ENCODE results near the gene CAPG. TPM values are rescaled to one million over a fixed set of nuclear protein-coding genes. Genes with fewer than 3 reads are reported as not detected.
A peak's percentile ranks its signal among the peaks of the same experiment; 100 is the strongest.

CAPG gene
- total and polyA plus RNA-seq, 9 of the 15 experiments (the other 6 are each of a cell fraction or from before 2014, with no cell fraction given) = 10.6 to 90.4 (median 56.0) TPM

DNA sequence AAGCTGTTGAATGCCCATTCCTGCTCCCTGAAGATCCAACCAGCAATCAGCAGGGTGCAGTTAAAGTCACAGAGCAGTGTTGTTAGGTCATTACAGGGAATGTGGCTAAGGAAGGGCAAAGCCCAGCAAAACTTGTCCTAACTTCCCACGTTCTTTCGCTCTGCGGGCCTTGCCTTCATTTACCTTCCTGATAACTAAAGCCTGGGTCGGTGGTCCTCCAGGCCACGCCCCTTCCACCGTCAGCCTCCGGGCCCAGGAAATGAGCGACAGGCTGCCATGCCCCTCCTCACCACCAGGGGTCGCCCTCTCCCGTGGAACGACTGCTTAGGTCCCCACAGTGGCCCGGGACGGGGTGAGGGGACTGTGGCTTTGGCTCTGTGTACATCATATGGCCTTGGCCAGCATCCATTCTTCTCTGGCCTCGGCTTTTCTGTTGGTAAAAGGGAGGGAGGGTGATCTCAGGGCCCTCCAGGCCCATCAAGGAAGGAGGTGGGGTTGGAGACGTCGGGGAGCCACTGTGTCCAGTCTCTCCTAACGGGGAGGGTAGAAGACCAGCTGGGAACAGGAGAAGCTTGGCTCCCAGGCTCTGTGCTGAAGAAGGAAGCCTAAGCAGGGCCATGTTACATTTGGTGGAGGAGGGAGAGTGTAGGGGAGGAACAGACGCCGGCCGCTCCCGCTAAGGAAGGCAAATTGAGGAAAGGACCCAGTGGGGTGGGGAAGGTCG is 10.5 kb upstream of the CAPG start (continued):
- TF ChIP-seq CBX3 (IDR thresholded peaks at IDR 0.05; ENCODE audit: borderline replicate concordance in 1 of 2, low read length in 2 of 2) = no peak
- TF ChIP-seq ZFP1 (CRISPR knock-in tag; IDR thresholded peaks at IDR 0.05) = 0 out of 2 replicates have a peak, but pooled peaks have one; percentile 48
- TF ChIP-seq ZNF316 (IDR thresholded peaks at IDR 0.05) = peak; percentile 25
- peak; percentile 87 for TF ChIP-seq STAG1 (CRISPR knock-in tag; IDR thresholded peaks at IDR 0.05; ENCODE audit: borderline replicate concordance)
- TF ChIP-seq ZNF274 (IDR thresholded peaks at IDR 0.05; ENCODE audit: borderline replicate concordance, low read depth, low read length) = no peak
- TF ChIP-seq NR1H2 (CRISPR knock-in tag; IDR thresholded peaks at IDR 0.05) = no peak
- TF ChIP-seq NFE2 (IDR thresholded peaks at IDR 0.05; ENCODE audit: low read depth) = no peak
- no peak for TF ChIP-seq TCFL5 (CRISPR knock-in tag; conservative IDR thresholded peaks at IDR 0.05)
- TF ChIP-seq EP300 (IDR thresholded peaks at IDR 0.05; ENCODE audit: low read length) = peak; percentile 32; the same call in 1 of the 2 replicates
- TF ChIP-seq SMAD2 (IDR thresholded peaks at IDR 0.05; ENCODE audit: low read depth, low read length) = no peak
- TF ChIP-seq SMC3 (conservative IDR thresholded peaks at IDR 0.05; ENCODE audit: insufficient read depth, low read depth, low read length) = peak; percentile 99
- TF ChIP-seq, protein P1, sequence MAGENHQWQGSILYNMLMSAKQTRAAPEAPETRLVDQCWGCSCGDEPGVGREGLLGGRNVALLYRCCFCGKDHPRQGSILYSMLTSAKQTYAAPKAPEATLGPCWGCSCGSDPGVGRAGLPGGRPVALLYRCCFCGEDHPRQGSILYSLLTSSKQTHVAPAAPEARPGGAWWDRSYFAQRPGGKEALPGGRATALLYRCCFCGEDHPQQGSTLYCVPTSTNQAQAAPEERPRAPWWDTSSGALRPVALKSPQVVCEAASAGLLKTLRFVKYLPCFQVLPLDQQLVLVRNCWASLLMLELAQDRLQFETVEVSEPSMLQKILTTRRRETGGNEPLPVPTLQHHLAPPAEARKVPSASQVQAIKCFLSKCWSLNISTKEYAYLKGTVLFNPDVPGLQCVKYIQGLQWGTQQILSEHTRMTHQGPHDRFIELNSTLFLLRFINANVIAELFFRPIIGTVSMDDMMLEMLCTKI (IDR thresholded peaks at IDR 0.05; ENCODE audit: partially characterized antibody) = no peak
- peak; percentile 52 for TF ChIP-seq TEAD2 (tag; IDR thresholded peaks at IDR 0.05)
- no peak for TF ChIP-seq NRF1 (conservative IDR thresholded peaks at IDR 0.05 in 1 of 2, IDR thresholded peaks at IDR 0.05 in 1 of 2)
- TF ChIP-seq POU5F1 (IDR thresholded peaks at IDR 0.05; ENCODE audit: borderline replicate concordance, low read depth, low read length, partially characterized antibody) = no peak
- TF ChIP-seq ETV5 (CRISPR knock-in tag; IDR thresholded peaks at IDR 0.05; ENCODE audit: low read depth) = no peak; the same call in 1 of the 2 replicates
- TF ChIP-seq ESRRB (CRISPR knock-in tag; IDR thresholded peaks at IDR 0.05; ENCODE audit: borderline replicate concordance) = no peak
- TF ChIP-seq ZC3H4 (CRISPR knock-in tag; IDR thresholded peaks at IDR 0.05; ENCODE audit: borderline replicate concordance) = no peak
- no peak for TF ChIP-seq NELFE (IDR thresholded peaks at IDR 0.05; ENCODE audit: insufficient read depth, insufficient read length)
- TF ChIP-seq CREBBP (IDR thresholded peaks at IDR 0.05; ENCODE audit: low read depth, low read length) = no peak
- TF ChIP-seq, protein P2, sequence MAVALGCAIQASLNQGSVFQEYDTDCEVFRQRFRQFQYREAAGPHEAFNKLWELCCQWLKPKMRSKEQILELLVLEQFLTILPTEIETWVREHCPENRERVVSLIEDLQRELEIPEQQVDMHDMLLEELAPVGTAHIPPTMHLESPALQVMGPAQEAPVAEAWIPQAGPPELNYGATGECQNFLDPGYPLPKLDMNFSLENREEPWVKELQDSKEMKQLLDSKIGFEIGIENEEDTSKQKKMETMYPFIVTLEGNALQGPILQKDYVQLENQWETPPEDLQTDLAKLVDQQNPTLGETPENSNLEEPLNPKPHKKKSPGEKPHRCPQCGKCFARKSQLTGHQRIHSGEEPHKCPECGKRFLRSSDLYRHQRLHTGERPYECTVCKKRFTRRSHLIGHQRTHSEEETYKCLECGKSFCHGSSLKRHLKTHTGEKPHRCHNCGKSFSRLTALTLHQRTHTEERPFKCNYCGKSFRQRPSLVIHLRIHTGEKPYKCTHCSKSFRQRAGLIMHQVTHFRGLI (CRISPR knock-in tag; IDR thresholded peaks at IDR 0.05) = peak; percentile 48; the same call in 1 of the 2 replicates
- TF ChIP-seq MAFF (IDR thresholded peaks at IDR 0.05; ENCODE audit: low read length) = no peak
- TF ChIP-seq ZNF146 (CRISPR knock-in tag; IDR thresholded peaks at IDR 0.05; ENCODE audit: unreplicated experiment) = no peak
- peak; percentile 82; the same call in 1 of the 2 replicates for TF ChIP-seq ZNF311 (CRISPR knock-in tag; IDR thresholded peaks at IDR 0.05)
- TF ChIP-seq C11orf30 (IDR thresholded peaks at IDR 0.05; ENCODE audit: low read depth) = no peak
- TF ChIP-seq U2AF1 (optimal IDR thresholded peaks at IDR 0.05; ENCODE audit: low read depth, low read length) = no peak
- no peak for TF ChIP-seq SMAD3 (CRISPR knock-in tag; conservative IDR thresholded peaks at IDR 0.05)
- no peak for TF ChIP-seq KDM5B (IDR thresholded peaks at IDR 0.05; ENCODE audit: insufficient replicate concordance, low read depth, low read length)
